Umbilical cord (tissue), 2 donors: ENCODE measurements around the gene EIF4E2. TPM values are rescaled to one million over a fixed set of nuclear protein-coding genes. Genes with fewer than 3 reads are reported as not detected.

Experiments used
- DNase-seq: peaks from one replicate; pipeline ENCODE4 v3.0.0-alpha.2; 2015; ENCODE audit warnings: low spot score
- total RNA-seq: library from RNA; depleted of rRNA; stranded (reverse); fragments of >200 nt; gene quantifications from one replicate; pipeline ENCODE4 v1.2.3, GENCODE V29; 2014; ENCODE audit warnings: low replicate concordance; ENCODE audit not compliant: insufficient read depth

Gene EIF4E2
- total RNA-seq, 1 donor from 2014 or later, result 25.8 TPM

DNA sequence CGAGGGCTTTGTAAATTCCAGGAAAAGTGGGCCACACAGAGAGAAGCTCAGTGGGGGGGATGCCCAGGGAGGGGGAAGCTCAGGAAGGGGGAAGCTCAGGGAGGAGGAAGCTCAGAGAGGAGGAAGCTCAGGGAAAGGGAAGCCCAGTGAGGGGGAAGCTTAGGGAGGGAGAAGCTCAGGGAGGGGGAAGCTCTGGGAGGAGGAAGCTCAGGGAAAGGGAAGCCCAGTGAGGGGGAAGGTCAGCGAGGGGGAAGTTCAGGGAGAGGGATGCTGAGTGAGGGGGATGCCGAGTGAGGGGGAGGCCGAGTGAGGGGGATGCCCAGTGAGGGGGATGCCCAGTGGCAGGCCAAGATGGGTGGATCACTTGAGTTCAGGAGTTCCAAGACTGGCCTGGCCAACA is 11.8 kb upstream of the EIF4E2 start:
- no peak for DNase-seq

DNA sequence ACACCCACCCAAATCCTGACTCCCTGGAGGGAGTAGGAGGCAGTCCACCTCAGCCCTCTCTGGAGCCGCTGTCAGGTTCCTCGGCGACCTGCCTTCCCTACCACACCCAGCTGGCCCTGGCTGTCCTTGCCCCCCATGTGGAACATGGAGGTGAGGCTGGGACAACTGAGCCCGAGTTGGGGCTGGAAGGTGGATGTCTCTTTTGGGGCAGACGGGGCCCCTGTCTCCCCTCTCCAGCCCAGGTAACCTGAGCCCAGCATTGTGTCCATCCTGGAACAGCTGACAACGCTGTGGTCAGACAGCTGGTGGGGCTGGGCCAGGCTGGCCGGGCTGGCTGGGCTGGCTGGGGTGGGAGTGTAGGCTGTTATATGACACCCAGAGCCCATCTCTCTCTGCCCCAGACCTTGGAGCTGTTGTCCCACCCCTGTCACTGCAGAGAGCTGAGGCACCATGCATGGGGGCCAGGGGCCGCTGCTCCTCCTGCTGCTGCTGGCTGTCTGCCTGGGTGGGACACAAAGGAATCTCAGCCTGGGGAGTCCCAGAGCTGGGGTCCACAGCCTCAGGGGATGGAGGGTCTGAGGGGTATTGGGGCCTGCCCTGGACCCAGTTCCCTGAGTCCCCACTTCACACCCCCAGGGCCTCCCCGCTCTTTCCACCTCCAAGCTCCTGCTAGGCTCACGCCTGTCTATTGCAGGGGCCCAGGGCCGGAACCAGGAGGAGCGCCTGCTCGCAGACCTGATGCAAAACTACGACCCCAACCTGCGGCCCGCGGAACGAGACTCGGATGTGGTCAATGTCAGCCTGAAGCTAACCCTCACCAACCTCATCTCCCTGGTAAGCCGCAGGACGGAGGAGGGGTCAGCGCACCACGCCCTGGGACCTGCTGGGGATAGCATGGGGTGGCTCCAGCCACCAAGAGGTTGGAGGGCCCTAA is 10.9 kb upstream of the EIF4E2 start, which contains the start of gene CHRNG:
CHRNG (plus strand) TSS at position 395 of the 934 bp plus-strand sequence; CDS start at position 451, 56 bp downstream.
- no peak for DNase-seq

DNA sequence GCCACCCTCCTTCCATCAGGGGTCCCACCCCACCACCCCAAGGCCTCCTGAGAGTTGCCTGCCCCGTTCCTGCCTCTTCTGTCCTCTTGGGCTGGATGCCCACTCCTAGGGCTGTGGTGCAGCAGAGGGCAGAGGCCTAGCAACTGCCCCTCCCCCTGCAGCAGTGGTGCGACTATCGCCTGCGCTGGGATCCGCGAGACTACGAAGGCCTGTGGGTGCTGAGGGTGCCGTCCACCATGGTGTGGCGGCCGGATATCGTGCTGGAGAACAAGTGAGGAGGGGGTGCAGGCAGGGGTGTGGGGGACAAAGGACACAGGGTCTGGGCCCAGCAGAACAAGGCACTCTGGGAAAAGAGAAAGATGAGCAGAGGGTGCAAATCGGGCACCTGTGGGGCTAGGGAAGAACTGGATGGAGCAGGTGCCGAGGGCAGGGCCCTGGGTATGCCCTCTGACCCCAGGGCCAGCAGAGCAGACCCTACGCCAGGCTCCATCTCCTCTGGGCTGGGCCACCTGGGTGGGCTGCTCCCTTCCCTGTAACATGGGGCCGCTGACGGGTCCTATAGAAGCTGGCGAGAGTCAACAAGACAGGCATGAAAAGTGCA is 9.9 kb upstream of the EIF4E2 start:
- no peak for DNase-seq

DNA sequence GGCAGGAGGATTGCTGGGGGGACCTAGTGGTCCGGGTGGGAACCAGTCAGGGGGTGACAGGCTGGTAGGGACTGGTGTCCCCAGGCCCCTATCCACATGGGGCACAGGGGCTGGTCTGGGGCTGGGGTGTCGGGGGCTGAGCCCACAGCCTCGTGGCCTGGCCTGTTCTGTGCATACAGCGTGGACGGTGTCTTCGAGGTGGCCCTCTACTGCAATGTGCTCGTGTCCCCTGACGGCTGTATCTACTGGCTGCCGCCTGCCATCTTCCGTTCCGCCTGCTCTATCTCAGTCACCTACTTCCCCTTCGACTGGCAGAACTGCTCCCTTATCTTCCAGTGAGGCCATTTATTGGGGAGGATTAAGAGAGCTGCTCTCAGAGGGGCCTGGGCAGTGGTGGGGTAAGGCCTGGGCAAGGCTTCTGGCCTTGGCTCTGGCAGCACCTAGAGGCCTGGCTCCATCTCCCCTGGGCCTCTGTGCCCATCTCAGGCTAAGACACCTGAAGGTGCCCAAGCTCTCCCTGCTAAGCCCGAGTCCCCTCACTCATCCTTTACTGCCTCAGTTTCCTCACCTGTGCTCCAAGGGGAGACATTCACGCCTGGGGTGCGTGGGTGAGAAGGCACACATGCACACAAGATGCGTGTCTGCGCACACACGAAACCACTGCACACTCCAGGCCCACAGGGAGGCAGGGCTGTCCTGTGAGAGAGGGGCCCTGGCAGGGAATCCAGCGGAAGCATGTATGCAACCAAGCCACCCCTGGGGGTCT is 9.1 kb upstream of the EIF4E2 start:
- DNase-seq, result no peak

DNA sequence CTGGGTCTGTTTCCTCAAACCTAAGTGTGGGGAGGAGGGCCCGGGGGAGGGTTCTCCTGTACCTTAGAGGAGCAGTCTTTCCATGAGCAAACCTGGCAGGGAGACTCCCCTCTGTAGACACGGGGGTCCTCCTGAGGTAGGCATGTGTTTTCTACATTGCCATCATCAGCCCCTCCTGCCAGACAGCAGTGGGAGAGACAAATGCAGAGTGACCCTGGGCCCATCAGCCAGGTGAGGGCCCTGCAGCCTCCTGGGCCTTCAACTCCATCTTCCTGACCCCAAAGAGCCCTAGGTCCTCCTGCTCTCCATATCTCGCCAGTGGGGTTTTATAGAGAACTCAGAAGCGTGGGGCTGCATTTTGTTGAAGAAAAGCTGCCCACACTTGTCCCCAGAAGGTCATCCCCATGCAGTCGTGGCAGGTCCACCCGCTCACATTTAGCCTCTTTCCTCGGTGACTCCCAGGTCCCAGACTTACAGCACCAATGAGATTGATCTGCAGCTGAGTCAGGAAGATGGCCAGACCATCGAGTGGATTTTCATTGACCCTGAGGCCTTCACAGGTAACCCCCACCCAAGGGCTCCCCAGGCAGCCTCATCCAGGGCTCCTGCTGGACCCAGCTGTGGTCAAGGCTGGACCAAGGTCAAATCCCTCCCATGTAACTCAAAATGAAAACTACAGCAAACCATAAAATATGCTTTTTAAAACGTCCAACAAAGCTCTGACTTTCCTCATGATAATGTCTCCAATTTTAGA is 8.4 kb upstream of the EIF4E2 start:
- DNase-seq, result no peak

DNA sequence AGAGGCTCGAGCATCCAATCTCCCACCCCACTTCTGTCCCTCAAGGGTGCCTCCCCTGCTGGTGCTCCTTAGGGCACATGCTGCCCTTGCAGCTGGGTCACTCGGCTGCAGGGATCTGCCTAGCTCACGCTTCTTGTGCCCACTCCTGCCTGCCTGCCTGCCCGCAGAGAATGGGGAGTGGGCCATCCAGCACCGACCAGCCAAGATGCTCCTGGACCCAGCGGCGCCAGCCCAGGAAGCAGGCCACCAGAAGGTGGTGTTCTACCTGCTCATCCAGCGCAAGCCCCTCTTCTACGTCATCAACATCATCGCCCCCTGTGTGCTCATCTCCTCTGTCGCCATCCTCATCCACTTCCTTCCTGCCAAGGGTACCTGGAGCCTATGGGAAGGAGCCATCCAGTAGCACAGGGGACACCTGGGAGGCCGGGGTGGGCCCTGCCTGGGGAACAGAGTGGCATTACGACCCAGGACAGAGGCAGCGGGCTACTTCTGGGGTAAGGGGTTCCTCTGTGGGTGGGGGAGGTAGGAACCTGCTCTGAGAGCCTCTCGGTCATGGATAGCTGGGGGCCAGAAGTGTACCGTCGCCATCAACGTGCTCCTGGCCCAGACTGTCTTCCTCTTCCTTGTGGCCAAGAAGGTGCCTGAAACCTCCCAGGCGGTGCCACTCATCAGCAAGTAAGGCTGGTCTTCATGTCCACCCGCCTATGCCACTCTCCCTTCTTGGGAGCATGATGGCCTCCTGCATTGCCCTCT is 7.6 kb upstream of the EIF4E2 start:
- no peak for DNase-seq

DNA sequence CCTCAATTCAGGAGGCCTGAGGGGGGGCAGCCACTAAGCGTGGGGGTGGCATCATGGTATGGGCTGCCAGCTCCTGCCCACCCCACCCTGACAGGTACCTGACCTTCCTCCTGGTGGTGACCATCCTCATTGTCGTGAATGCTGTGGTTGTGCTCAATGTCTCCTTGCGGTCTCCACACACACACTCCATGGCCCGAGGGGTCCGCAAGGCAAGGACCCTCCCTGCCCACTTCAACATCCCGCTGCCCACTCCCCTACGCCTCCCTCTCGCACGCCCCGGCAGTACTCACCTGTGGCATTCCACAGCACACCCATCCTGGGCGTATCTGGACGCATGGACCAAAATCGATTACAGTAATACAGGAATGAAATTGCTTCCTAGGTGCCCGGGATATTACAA is 7.0 kb upstream of the EIF4E2 start:
- no peak for DNase-seq

DNA sequence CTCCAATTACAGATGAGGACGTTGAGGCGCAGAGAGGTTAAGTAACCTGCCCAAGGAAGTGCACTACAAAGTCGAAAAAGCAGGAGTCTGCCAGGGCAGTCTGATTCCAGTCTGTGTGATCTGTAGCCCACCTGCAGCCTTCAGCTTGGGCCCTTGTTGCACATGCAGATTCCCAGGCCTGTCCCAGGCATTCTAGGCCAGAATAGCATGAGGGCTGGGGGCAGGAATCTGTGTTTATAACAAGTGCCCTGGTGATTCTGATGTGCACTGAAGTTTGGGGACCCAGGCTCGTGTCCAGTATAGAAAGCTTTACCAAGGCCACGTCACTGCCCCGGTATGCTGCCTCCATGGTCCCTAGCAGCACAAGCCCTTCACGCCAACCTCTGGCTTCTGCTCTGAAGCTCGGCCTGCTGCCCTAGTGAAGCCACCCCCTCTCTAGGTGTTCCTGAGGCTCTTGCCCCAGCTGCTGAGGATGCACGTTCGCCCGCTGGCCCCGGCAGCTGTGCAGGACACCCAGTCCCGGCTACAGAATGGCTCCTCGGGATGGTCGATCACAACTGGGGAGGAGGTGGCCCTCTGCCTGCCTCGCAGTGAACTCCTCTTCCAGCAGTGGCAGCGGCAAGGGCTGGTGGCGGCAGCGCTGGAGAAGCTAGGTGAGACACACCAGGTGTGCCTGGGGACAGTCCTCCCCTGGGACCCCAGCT is 6.4 kb upstream of the EIF4E2 start:
- no peak for DNase-seq

DNA sequence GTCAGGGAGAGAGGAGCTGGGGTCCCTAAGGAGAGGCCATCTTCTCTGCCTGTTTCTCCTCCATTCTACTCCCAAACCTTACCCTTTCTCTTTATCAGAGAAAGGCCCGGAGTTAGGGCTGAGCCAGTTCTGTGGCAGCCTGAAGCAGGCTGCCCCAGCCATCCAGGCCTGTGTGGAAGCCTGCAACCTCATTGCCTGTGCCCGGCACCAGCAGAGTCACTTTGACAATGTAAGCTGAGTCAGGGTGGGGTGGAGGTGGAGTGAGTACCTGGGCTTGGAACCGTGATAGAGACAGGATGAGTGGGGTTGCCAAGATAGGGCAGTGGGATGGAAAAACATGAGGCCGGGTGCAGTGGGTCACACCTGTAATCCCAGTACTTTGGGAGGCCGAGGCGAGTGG is 5.8 kb upstream of the EIF4E2 start:
- DNase-seq, result no peak

DNA sequence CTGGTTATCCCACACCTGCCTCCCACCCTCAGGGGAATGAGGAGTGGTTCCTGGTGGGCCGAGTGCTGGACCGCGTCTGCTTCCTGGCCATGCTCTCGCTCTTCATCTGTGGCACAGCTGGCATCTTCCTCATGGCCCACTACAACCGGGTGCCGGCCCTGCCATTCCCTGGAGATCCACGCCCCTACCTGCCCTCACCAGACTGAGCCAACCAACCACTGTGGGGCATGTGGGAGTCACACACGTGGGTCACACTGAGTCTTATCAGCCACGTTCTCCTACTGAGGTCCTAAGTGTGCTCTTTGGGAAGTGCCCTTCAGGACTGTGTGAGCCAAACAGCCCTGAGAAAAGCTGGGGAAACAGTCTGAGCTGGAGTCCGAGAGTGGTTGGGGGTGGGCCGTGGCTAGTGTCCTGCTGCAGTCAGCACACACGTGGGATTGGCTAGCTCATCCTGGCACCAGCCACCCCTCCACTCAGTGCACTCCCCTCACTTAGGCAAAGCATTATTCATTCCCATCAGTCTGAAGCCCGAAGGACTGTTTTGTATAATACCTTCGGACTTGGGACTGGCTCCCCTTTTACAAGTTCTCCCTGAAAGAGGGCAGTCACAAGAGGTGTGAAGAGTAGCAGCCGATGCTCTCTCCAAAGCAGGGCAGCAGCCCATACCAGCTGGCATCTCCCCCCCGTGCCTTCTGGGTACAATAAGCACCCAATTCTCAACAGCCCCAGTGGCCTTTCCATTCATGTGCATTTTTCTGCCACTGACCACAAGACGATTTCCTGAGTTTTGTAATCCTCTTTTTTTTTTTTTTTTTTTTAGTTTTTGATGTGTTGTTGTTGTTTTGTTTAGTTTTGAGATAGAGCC is 4.7 kb upstream of the EIF4E2 start:
- DNase-seq, result no peak

DNA sequence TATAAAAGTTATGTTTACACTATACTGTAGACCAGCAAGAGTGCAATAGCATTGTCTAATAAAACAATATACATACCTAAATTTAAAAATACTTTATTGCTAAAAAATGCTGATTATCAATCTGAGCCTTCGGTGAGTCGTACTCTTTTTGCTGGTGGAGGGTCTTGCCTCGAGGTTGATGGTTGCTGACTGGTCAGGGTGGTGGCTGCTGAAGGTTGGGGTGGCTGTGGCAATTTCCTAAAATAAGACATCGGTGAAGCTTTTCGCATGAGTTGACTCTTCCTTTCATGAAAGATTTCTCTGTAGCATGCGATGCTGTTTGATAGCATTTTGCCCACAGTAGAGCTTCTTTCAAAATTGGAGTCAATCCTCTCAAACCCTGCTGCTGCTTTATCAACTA is 2.5 kb upstream of the EIF4E2 start:
- DNase-seq, result no peak

DNA sequence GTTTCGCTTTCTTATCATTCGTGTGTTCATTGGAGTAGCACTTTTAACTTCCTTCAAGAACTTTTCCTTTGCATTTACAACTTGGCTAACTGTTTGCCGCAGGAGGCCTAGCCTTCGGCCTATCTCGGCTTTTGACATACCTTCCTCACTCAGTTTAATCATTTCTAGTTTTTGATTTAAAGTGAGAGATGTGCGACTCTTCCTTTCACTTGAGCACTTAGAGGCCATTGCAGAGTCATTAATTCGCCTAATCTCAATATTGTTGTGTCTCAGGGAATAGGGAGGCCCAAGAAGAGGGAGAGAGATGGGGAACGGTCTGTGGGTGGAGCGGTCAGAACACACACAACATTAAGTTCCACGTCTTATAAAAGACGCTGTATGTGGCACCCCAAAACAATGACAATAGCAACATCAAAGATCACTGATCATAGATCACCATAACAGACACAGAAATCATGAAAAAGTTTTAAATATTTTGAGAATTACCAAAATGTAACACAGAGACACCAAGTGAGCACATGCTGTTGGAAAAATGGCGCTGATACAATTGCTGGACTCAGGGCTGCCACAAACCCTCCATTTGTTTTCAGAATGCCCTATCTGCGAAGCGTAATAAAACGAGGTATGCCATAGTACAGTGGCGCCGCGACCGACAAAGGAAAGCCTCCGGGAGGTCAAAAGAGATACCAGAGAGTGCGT is 685 bp upstream of the EIF4E2 start:
- DNase-seq, result no peak

DNA sequence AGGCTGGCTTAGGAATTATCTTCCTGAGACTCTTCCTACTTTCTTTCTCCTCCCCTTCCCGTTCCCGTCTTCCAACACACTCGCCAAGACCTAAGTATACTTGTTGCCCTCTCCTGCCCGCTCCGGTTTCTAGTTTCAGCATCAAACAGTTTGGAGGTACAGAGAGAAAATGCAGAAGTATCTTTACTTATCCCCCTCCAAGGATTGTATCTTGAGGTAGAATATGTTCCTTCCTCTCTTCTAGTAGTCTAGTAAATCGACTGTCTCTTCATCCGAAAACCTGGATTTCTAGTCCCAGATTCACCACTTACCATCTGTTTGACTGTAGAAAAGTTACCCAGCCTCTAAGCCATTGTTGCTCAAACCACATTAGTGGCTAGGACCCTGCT is 755 bp downstream of the EIF4E2 start:
- DNase-seq, result no peak

DNA sequence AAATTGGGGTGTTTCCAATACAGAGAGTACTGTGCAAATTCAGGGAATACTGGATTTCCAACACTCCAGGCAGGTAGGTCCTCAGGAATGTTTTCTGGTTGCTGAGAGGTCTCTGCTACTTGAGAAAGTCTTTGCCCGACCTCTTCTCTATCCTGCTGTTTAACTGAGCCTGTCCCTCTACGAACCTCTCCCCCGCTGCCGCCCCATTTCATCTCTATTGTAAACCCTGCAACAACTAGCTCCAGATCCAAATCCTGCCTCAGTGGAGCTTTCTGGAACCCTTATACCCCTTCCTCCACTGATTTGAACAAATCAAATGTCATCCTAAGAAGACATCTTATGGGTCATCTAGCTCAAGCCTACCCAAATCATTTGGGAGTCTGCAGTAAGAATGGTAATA is 1.3 kb downstream of the EIF4E2 start:
- no peak for DNase-seq

DNA sequence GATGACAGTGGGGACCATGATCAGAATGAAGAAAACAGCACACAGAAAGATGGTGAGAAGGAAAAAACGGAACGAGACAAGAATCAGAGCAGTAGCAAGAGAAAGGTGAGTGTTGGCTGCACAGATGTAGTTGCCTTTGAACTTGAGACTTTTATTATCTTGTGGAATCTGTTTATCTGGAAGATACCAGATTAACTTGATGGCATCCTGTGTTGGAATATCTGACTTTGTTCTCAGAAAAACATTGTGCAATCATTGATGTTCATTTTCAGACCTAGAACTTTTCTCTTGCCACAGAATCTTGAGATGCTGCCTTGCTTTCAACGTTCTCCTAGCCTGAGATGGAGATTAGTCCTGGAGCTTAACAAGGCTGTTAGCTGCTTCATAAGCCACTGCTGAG is 5.9 kb downstream of the EIF4E2 start:
- no peak for DNase-seq

DNA sequence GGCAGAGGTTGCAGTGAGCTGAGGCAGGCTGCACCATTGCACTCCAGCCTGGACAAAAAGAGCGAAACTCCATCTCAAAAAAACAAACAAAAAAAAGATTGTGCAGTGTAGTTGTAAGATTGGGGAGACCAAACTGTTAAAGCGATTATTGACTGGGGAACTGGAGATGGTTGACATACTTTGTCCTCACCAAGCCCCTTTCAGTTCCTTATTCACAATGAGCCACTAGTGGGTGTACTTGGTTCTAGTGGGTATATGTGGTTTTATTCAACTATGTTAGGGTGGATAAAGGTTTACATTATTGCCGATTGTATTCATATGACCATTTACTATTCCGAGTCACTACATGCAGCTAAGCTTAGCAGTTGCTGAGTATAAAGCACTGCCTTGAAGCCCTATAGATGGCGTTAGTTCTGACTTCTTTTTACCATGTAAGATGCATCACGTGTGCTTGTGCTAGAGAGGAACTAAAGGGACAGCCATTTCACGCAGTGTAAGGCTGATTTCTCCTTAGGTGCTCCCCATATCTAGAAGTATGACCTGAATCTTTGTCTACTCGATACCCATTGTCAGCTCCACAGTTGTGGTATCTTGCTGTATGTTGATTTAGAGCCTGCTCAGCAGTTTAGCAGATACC is 12.1 kb downstream of the EIF4E2 start:
- no peak for DNase-seq

DNA sequence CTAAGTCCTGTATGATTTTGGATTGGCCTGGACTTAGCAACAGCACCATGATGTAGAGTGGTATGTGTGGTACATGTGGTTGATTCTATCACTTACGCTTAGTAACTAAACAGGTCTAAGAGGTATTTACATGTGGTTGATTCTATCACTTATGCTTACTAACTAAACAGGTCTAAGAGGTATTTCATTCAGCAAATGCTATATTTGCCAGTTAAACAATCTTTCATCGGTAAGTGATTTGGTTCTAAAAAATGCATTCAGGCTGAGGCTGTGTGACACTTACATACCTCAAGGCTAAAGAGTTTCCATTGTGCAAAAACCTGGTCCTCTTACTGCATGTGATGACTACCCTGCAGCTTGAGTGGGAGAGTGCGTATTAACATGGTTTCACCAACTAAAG is 13.1 kb downstream of the EIF4E2 start:
- no peak for DNase-seq

DNA sequence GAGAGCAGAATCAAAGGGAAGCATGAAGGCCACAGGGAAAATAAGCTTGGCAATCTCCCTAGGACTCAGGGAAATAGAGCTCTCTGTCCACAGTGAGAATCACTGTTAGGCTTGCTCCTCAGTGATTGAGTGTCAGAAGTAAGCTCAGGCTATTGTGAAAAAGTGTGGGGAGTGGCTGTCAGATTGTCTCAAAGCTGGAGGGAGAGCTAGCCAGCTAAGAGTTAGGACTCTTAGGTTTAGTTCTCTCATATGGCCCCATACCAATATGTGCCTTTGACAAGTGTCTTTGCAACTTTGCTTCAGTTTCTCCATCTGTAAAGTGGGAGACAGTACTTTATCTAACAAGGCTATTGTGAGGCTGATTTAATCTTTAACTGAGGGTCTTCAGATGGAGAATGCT is 17.2 kb downstream of the EIF4E2 start:
- no peak for DNase-seq
